Osteocyte (in vitro differentiated cells): ENCODE data around the gene C14orf132. TPM values are rescaled to one million over a fixed set of nuclear protein-coding genes. Genes with fewer than 3 reads are reported as not detected.
A peak's percentile ranks its signal among the peaks of the same experiment; 100 is the strongest.
"Not testable (repeated sequence)": the region's sequence is repeated elsewhere in the genome, so short reads cannot be mapped to it uniquely, and the experiment has no call there.

Source experiments
- DNase-seq: peaks from one replicate; pipeline ENCODE4 v3.0.0; 2021; ENCODE audit warnings: mixed read lengths; ENCODE audit not compliant: unreplicated experiment; ENCODE audit errors: extremely low spot score
- H3K27ac Mint-ChIP-seq: one replicate; pipeline ENCODE4 v1.8.0; 2021; ENCODE audit warnings: mild to moderate bottlenecking, mixed read lengths; ENCODE audit not compliant: unreplicated experiment
- H3K27me3 Mint-ChIP-seq: one replicate; pipeline ENCODE4 v1.8.0; 2021; ENCODE audit warnings: mixed read lengths; ENCODE audit not compliant: unreplicated experiment
- H3K36me3 Mint-ChIP-seq: one replicate; pipeline ENCODE4 v1.8.0; 2021; ENCODE audit warnings: mixed read lengths; ENCODE audit not compliant: unreplicated experiment
- H3K4me1 Mint-ChIP-seq: one replicate; pipeline ENCODE4 v1.8.0; 2021; ENCODE audit warnings: mixed read lengths; ENCODE audit not compliant: unreplicated experiment
- H3K4me3 Mint-ChIP-seq: one replicate; pipeline ENCODE4 v1.8.0; 2021; ENCODE audit warnings: mild to moderate bottlenecking, moderate library complexity, mixed read lengths; ENCODE audit not compliant: unreplicated experiment
- H3K9me3 Mint-ChIP-seq: one replicate; pipeline ENCODE4 v1.8.0; 2021; ENCODE audit warnings: mixed read lengths; ENCODE audit not compliant: unreplicated experiment
- total RNA-seq: library from RNA; stranded (reverse); gene quantifications from 2 replicates; pipeline ENCODE4 v1.2.1, GENCODE V29; 2021
- TF ChIP-seq, protein P1 (sequence below): fragments of 200-600 bp; sonication (generic); IDR thresholded peaks from 2 replicates; pipeline ENCODE4 v1.5.0; 2021; ENCODE audit warnings: antibody characterized with exemption, mild to moderate bottlenecking, moderate library complexity

C14orf132 gene
- total RNA-seq, 1 donor from 2014 or later, result 86.9 TPM

- Mint-ChIP-seq H3K27me3 (peaks cover 68% of the 10 kb centered on the region), H3K36me3 (peaks cover 22% of the 10 kb centered on the region), H3K4me3 (no peak overlapping the region), H3K4me1 (peaks cover 21% of the 10 kb centered on the region), H3K27ac (peak overlapping the region; percentile 75), H3K9me3 (peaks cover 32% of the 10 kb centered on the region)
- TF ChIP-seq, protein P1, sequence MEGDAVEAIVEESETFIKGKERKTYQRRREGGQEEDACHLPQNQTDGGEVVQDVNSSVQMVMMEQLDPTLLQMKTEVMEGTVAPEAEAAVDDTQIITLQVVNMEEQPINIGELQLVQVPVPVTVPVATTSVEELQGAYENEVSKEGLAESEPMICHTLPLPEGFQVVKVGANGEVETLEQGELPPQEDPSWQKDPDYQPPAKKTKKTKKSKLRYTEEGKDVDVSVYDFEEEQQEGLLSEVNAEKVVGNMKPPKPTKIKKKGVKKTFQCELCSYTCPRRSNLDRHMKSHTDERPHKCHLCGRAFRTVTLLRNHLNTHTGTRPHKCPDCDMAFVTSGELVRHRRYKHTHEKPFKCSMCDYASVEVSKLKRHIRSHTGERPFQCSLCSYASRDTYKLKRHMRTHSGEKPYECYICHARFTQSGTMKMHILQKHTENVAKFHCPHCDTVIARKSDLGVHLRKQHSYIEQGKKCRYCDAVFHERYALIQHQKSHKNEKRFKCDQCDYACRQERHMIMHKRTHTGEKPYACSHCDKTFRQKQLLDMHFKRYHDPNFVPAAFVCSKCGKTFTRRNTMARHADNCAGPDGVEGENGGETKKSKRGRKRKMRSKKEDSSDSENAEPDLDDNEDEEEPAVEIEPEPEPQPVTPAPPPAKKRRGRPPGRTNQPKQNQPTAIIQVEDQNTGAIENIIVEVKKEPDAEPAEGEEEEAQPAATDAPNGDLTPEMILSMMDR, result no peak
- peak; percentile 89 for DNase-seq
Measured at GRCh38 chr14:96001866-96002497, 37.2 kb upstream of the C14orf132 start.

DNA sequence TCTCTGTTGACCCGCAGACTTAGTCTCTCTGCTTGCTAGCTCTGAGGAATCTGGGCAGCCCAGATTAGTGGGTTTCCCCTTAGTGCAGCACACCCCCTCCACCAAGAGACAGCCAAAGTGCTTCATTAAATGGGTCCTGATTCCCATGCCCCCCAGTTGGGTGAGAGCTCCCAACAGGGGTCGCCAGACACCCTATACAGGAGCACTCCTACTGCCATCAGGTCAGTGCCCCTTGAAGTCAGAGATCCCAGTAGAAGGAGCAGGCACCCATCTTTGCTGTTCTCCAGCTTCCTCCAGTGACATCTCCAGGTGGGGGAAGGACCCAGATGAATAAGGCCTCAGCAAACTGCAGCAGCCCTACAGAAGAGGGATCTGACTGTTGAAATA lies 36.7 kb upstream of the C14orf132 start:
- H3K27me3 Mint-ChIP-seq, result peaks cover 68% of the 10 kb centered on the region
- DNase-seq, result no peak
- H3K4me3 Mint-ChIP-seq, result no peak overlapping the region
- H3K36me3 Mint-ChIP-seq, result peaks cover 22% of the 10 kb centered on the region
- H3K27ac Mint-ChIP-seq, result peak overlapping the region; percentile 75
- H3K9me3 Mint-ChIP-seq, result peaks cover 32% of the 10 kb centered on the region
- H3K4me1 Mint-ChIP-seq, result peaks cover 21% of the 10 kb centered on the region
- TF ChIP-seq, protein P1, result no peak

GRCh38 chr14:96011131-96011530 lies 28.0 kb upstream of the C14orf132 start:
- Mint-ChIP-seq H3K27ac (no peak overlapping the region), H3K27me3 (peaks cover 42% of the 10 kb centered on the region), H3K36me3 (peaks cover 6% of the 10 kb centered on the region), H3K4me1 (peaks cover 9% of the 10 kb centered on the region), H3K4me3 (no peak overlapping the region), H3K9me3 (peaks cover 8% of the 10 kb centered on the region)
- TF ChIP-seq, protein P1, result no peak
- DNase-seq, result no peak

- no peak for DNase-seq
- Mint-ChIP-seq H3K27me3 (peaks cover 37% of the 10 kb centered on the region), H3K4me1 (peaks cover 14% of the 10 kb centered on the region), H3K4me3 (no peak overlapping the region), H3K36me3 (peaks cover 6% of the 10 kb centered on the region), H3K27ac (no peak overlapping the region), H3K9me3 (peaks cover 8% of the 10 kb centered on the region)
- TF ChIP-seq, protein P1, result no peak
Measured at GRCh38 chr14:96011607-96012006, 27.6 kb upstream of the C14orf132 start.

DNA sequence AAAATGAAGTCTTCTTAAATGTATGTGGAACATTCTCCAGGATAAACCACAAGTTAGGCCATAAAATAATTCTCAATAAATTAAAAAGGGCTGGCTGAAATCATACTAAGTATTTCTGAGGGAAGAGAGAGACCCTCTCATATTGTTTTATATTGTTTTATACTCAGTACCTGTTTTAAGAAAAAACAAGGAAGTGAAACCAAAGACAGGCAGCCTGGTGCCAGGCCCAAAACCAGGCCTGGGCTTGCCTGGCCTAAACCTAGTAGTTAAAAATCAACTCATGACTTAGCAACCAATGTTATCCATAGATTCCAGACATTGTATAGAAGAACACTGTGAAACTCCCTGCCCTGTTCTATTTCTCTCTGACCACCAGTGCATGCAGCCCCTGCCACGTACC lies 26.4 kb upstream of the C14orf132 start:
- not testable (repeated sequence) for H3K27ac Mint-ChIP-seq, H3K4me3 Mint-ChIP-seq, H3K9me3 Mint-ChIP-seq, DNase-seq, H3K36me3 Mint-ChIP-seq
- peaks cover 26% of the 10 kb centered on the region for H3K4me1 Mint-ChIP-seq
- peaks cover 28% of the 10 kb centered on the region for H3K27me3 Mint-ChIP-seq

GRCh38 chr14:96014176-96014575 lies 25.0 kb upstream of the C14orf132 start:
- peaks cover 27% of the 10 kb centered on the region for H3K4me1 Mint-ChIP-seq
- DNase-seq, result no peak
- H3K36me3 Mint-ChIP-seq, result peaks cover 6% of the 10 kb centered on the region
- H3K9me3 Mint-ChIP-seq, result peaks cover 8% of the 10 kb centered on the region
- H3K27me3 Mint-ChIP-seq, result peaks cover 30% of the 10 kb centered on the region
- TF ChIP-seq, protein P1, result no peak
- H3K27ac Mint-ChIP-seq, result no peak overlapping the region
- no peak overlapping the region for H3K4me3 Mint-ChIP-seq
